ENCODE data around the gene TBCA. TPM values are rescaled to one million over a fixed set of nuclear protein-coding genes. Genes with fewer than 3 reads are reported as not detected.

TBCA gene
- total RNA-seq, 2 experiments from 2014 or later = 174 to 268 TPM

DNA sequence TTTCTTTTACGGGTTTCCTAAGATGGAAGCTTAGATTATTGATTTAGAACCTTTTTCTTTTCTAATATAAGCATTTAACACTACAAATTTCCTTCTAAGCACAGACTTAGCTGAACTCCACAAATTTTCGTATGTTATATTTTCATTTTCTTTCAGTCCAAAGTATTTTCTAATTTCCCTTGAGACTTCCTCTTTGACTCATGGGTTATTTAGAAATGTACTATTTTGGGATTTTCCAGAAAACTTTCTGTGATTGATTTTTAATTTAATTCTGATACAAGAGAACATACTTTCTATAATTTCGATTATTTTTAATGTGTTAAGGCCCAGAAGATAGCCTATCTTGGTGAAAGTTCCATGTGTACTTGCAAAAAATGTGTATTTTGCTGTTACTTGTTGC, 19.7 kb upstream of the TBCA start:
- ChIA-PET POLR2A (interaction anchor here (0.8 kb wide), 1 partner anchor 8 kb away, joined by 3 read pairs; no protein-coding TSS in a partner anchor), CTCF (ENCODE audit: unreplicated experiment) (no interaction called here)
- no peak for DNase-seq (ENCODE audit: low spot score)
- Histone ChIP-seq H3K4me3 (ENCODE audit: low read depth, low read length, poor library complexity, severe bottlenecking) (no peak overlapping the region), H3K79me2 (ENCODE audit: insufficient read depth, low read depth, low read length) (no peaks in the 10 kb centered on the region), H3K9me3 (ENCODE audit: low read length) (no peaks in the 10 kb centered on the region), H3K36me3 (ENCODE audit: insufficient read depth, low read length) (no peaks in the 10 kb centered on the region), H3K27ac (ENCODE audit: low read depth, low read length, poor library complexity, severe bottlenecking) (no peak overlapping the region), H3K4me1 (ENCODE audit: insufficient read depth, low read length, poor library complexity, severe bottlenecking) (no peaks in the 10 kb centered on the region), H2AFZ (ENCODE audit: low read length) (no peak overlapping the region), H3K4me2 (ENCODE audit: low read length) (no peak overlapping the region), H4K20me1 (ENCODE audit: insufficient read depth, low read length) (no peaks in the 10 kb centered on the region), H3K9me2 (ENCODE audit: insufficient read depth, low read length) (no peaks in the 10 kb centered on the region)
- BruUV-seq (replicated peaks) = no TSS peak
- TF ChIP-seq EZH2phosphoT487 (IDR thresholded peaks at IDR 0.05; ENCODE audit: borderline replicate concordance, low read depth, low read length) = no peak
- TF ChIP-seq, protein P1, sequence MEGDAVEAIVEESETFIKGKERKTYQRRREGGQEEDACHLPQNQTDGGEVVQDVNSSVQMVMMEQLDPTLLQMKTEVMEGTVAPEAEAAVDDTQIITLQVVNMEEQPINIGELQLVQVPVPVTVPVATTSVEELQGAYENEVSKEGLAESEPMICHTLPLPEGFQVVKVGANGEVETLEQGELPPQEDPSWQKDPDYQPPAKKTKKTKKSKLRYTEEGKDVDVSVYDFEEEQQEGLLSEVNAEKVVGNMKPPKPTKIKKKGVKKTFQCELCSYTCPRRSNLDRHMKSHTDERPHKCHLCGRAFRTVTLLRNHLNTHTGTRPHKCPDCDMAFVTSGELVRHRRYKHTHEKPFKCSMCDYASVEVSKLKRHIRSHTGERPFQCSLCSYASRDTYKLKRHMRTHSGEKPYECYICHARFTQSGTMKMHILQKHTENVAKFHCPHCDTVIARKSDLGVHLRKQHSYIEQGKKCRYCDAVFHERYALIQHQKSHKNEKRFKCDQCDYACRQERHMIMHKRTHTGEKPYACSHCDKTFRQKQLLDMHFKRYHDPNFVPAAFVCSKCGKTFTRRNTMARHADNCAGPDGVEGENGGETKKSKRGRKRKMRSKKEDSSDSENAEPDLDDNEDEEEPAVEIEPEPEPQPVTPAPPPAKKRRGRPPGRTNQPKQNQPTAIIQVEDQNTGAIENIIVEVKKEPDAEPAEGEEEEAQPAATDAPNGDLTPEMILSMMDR (conservative IDR thresholded peaks at IDR 0.05; ENCODE audit: low read length) = no peak
- intact Hi-C loops (cut with micrococcal nuclease; ENCODE audit: unreplicated experiment) = no loop called here

DNA sequence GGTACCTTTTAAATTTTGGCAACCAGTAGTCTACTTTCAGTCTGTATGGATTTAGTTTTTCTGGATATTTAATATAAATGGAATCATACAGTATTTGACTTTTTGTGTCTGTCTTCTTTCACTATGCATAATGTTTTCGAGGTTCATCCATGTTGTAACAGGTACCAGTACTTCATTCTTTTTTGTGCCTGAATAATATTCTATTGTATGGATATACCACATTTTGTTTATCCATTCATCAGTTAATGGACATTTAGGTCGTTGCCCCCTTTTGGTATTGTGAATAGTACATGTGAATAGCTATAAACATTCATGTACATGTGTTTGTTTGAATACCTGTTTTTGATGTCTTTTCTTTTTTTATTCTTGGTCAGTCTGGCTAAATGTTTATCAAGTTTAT, 19.1 kb upstream of the TBCA start:
- H3K9me2 ChIP-seq (ENCODE audit: insufficient read depth, low read length) = no peaks in the 10 kb centered on the region
- H3K27ac ChIP-seq (ENCODE audit: low read depth, low read length, poor library complexity, severe bottlenecking) = no peak overlapping the region
- no peak overlapping the region for H3K4me2 ChIP-seq (ENCODE audit: low read length)
- no peaks in the 10 kb centered on the region for H4K20me1 ChIP-seq (ENCODE audit: insufficient read depth, low read length)
- no peak for DNase-seq (ENCODE audit: low spot score)
- H3K4me3 ChIP-seq (ENCODE audit: low read depth, low read length, poor library complexity, severe bottlenecking) = no peak overlapping the region
- no peaks in the 10 kb centered on the region for H3K4me1 ChIP-seq (ENCODE audit: insufficient read depth, low read length, poor library complexity, severe bottlenecking)
- H3K36me3 ChIP-seq (ENCODE audit: insufficient read depth, low read length) = no peaks in the 10 kb centered on the region
- BruUV-seq (replicated peaks) = no TSS peak
- intact Hi-C loops (cut with micrococcal nuclease; ENCODE audit: unreplicated experiment) = no loop called here
- ChIA-PET POLR2A (interaction anchor here (0.6 kb wide), 2 partner anchors 181 to 808 kb away, joined by 3 to 4 read pairs; no protein-coding TSS in a partner anchor), CTCF (ENCODE audit: unreplicated experiment) (no interaction called here)
- no peak overlapping the region for H2AFZ ChIP-seq (ENCODE audit: low read length)
- no peaks in the 10 kb centered on the region for H3K9me3 ChIP-seq (ENCODE audit: low read length)
- H3K79me2 ChIP-seq (ENCODE audit: insufficient read depth, low read depth, low read length) = no peaks in the 10 kb centered on the region
- TF ChIP-seq EZH2phosphoT487 (IDR thresholded peaks at IDR 0.05; ENCODE audit: borderline replicate concordance, low read depth, low read length) = no peak
- TF ChIP-seq, protein P1 (conservative IDR thresholded peaks at IDR 0.05; ENCODE audit: low read length) = no peak

GRCh38 chr5:77791926-77792325, 15.8 kb upstream of the TBCA start:
- no peaks in the 10 kb centered on the region for H3K9me2 ChIP-seq (ENCODE audit: insufficient read depth, low read length)
- ChIA-PET POLR2A (no interaction called here), CTCF (ENCODE audit: unreplicated experiment) (no interaction called here)
- TF ChIP-seq, protein P1 (conservative IDR thresholded peaks at IDR 0.05; ENCODE audit: low read length) = no peak
- no peak overlapping the region for H3K27ac ChIP-seq (ENCODE audit: low read depth, low read length, poor library complexity, severe bottlenecking)
- intact Hi-C loops (cut with micrococcal nuclease; ENCODE audit: unreplicated experiment) = no loop called here
- no peak for DNase-seq (ENCODE audit: low spot score)
- H3K79me2 ChIP-seq (ENCODE audit: insufficient read depth, low read depth, low read length) = no peaks in the 10 kb centered on the region
- no peaks in the 10 kb centered on the region for H4K20me1 ChIP-seq (ENCODE audit: insufficient read depth, low read length)
- no peaks in the 10 kb centered on the region for H3K36me3 ChIP-seq (ENCODE audit: insufficient read depth, low read length)
- H3K9me3 ChIP-seq (ENCODE audit: low read length) = no peaks in the 10 kb centered on the region
- no peak overlapping the region for H3K4me3 ChIP-seq (ENCODE audit: low read depth, low read length, poor library complexity, severe bottlenecking)
- no peaks in the 10 kb centered on the region for H3K4me1 ChIP-seq (ENCODE audit: insufficient read depth, low read length, poor library complexity, severe bottlenecking)
- no TSS peak for BruUV-seq (replicated peaks)
- no peak overlapping the region for H3K4me2 ChIP-seq (ENCODE audit: low read length)
- H2AFZ ChIP-seq (ENCODE audit: low read length) = no peak overlapping the region
